ENCODE measurements around the gene ZSWIM8.
"Not testable (repeated sequence)": the region's sequence is repeated elsewhere in the genome, so short reads cannot be mapped to it uniquely, and the experiment has no call there.

ZSWIM8 gene

DNA sequence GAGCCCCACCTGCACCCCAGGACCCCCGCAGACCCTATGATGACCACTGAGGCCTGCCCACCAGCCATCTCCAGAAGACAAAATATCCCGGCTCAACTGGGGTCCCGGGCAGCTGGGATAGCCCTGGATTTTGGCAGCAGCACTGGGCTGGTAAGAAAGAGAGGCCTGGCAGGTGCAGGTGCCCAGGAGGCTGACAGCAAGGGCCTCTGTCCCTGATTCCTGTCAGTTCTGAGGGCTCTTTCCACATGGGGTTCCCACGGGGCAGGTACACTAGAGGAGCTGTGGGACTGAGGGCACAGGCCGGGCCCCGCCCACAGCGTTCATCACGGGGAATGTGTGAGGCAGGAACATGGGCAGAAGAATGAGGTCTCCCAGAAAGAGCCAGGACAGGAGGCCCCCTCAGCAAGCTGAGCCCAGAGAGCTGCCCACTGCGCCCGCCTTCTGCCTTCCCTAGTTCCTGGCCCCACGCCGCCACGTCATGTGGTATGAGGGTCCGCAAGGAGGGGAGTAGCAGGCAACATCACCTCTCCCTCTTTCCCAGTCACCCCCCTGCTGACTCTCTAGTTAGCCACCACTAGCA is 38.8 kb downstream of the ZSWIM8 start:
- H3K4me1 ChIP-seq (ENCODE audit: control insufficient read depth, insufficient read depth, low read length) = no peaks in the 10 kb centered on the region
- no peak overlapping the region for H3K27ac ChIP-seq (ENCODE audit: insufficient read depth, low read depth, low read length, poor library complexity, severe bottlenecking)
- no peak overlapping the region for H3K4me3 ChIP-seq (ENCODE audit: insufficient read depth, low read depth, low read length)
- WGBS, 2 experiments = 94 to 95% methylated on average over 14 of the region's 14 CpGs
- H3K9me3 ChIP-seq (ENCODE audit: control insufficient read depth, low read length) = no peaks in the 10 kb centered on the region
- H3K36me3 ChIP-seq (ENCODE audit: control insufficient read depth, insufficient read depth, low read length) = no peaks in the 10 kb centered on the region
- H3K27me3 ChIP-seq (ENCODE audit: control insufficient read depth, insufficient read depth, low read length, poor library complexity, severe bottlenecking) = no peaks in the 10 kb centered on the region

DNA sequence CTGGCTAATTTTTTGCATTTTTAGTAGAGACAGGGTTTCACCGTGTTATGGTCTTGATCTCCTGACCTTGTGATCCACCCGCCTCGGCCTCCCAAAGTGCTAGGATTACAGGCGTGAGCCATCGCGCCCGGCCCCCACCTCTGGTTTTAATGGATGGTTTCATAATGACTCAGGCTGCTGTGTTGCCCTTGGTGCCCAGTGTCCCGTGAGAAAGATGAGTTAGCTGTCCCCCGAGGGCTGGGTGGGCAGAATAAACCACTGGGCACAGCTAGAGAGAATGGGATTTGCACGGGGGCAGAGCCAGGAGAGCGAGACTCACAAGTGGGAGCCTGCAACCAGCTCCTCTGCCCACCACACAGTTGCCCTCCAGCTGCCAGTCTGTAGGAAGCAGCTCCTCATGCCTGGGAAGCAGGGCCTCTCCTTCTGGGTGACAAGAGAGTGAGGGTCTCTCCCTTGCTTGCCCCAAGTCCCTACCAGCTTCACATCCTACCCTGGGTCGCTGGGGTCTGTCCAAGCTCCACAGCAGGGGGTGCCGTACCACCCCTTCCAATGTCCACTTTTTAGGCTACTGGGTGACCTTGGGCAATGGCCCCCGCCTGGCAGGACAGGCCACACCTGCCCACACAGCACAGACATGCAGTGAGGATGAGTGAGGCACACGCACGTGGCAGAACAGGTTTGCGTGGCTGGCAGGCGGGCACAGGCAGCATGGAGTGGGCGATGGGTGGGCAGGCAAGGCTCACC is 42.1 kb downstream of the ZSWIM8 start:
- Histone ChIP-seq H3K4me3 (ENCODE audit: insufficient read depth, low read depth, low read length) (no peak overlapping the region), H3K27ac (ENCODE audit: insufficient read depth, low read depth, low read length, poor library complexity, severe bottlenecking) (no peak overlapping the region), H3K27me3 (ENCODE audit: control insufficient read depth, insufficient read depth, low read length, poor library complexity, severe bottlenecking) (no peaks in the 10 kb centered on the region), H3K4me1 (ENCODE audit: control insufficient read depth, insufficient read depth, low read length) (no peaks in the 10 kb centered on the region), H3K9me3 (ENCODE audit: control insufficient read depth, low read length) (no peaks in the 10 kb centered on the region), H3K36me3 (ENCODE audit: control insufficient read depth, insufficient read depth, low read length) (no peaks in the 10 kb centered on the region)
- WGBS, 2 experiments = 93 to 94% methylated on average over 19 of the region's 19 CpGs

DNA sequence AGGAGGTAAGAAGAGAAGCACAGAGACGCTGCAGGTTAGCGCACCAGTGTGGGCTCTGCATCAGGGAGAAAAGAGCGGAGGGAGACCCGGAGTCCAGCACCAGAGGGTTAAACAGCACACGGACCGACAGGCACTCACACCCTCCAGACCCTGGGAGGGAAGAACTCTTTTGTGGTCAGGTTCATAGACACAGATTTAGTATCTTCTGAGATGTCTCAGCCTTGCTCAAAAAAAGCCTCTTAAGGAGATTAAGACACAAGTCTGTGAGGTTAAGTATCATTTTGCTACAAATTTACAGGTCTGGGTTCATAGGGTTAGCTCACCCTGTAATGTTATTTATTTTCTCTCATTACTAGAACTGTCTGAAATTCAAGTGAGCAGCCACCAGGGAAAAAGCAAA is 42.8 kb downstream of the ZSWIM8 start:
- Histone ChIP-seq H3K9me3 (ENCODE audit: control insufficient read depth, low read length) (no peaks in the 10 kb centered on the region), H3K27ac (ENCODE audit: insufficient read depth, low read depth, low read length, poor library complexity, severe bottlenecking) (no peak overlapping the region), H3K27me3 (ENCODE audit: control insufficient read depth, insufficient read depth, low read length, poor library complexity, severe bottlenecking) (no peaks in the 10 kb centered on the region), H3K4me3 (ENCODE audit: insufficient read depth, low read depth, low read length) (no peak overlapping the region), H3K4me1 (ENCODE audit: control insufficient read depth, insufficient read depth, low read length) (no peaks in the 10 kb centered on the region), H3K36me3 (ENCODE audit: control insufficient read depth, insufficient read depth, low read length) (no peaks in the 10 kb centered on the region)
- WGBS, 2 experiments = 94 to 97% methylated on average over 6 of the region's 6 CpGs

DNA sequence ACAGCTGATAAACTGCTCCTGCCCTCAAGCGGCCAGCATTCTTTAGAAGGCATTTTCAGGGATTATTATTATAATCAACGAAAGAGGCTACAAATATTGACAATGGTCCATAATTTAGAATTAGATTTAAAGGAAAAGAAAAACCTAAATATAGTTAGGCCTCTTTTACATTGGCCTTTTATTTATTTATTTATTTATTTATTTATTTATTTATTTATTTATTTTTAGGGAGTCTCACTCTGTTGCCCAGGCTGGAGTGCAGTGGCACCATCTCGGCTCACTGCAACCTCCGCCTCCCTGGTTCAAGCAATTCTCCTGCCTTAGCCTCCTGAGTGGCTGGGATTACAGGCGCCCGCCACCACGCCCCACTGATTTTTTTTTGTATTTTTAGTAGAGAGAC is 43.7 kb downstream of the ZSWIM8 start:
- not testable (repeated sequence) for H3K4me1 ChIP-seq (ENCODE audit: control insufficient read depth, insufficient read depth, low read length); H3K36me3 ChIP-seq (ENCODE audit: control insufficient read depth, insufficient read depth, low read length); H3K9me3 ChIP-seq (ENCODE audit: control insufficient read depth, low read length); H3K4me3 ChIP-seq (ENCODE audit: insufficient read depth, low read depth, low read length); H3K27ac ChIP-seq (ENCODE audit: insufficient read depth, low read depth, low read length, poor library complexity, severe bottlenecking); H3K27me3 ChIP-seq (ENCODE audit: control insufficient read depth, insufficient read depth, low read length, poor library complexity, severe bottlenecking)
- 88 to 96% methylated on average over 6 of the region's 7 CpGs for WGBS, 2 experiments

DNA sequence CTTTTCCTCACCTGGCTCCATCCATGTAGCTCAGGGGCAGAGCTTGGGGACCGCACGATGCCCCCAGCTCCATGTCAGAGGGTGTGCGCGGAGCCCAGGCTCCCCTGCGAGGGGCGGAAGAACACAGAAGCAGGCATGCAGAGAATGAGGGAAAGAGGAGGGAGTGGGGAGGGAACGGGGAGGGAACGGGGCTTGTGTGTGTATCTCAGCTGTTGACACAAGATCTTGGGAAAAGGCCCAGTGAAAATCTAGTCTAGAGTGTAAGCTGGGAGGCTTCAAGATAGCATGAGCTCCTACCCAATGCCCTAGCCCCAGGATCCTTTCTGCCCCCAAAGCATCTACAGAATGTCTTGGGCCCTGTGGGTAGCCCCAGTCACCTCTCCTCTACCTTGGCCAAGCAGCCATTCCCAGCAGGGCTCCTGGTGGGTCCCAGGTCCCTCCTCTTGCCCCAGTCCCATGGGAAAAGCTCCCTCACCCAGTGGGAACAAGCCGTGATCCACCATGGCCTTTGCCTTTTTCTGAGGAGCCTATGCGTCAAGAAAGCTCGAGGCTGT is 51.1 kb downstream of the ZSWIM8 start:
- Histone ChIP-seq H3K36me3 (ENCODE audit: control insufficient read depth, insufficient read depth, low read length) (no peaks in the 10 kb centered on the region), H3K27ac (ENCODE audit: insufficient read depth, low read depth, low read length, poor library complexity, severe bottlenecking) (no peak overlapping the region), H3K27me3 (ENCODE audit: control insufficient read depth, insufficient read depth, low read length, poor library complexity, severe bottlenecking) (no peaks in the 10 kb centered on the region), H3K9me3 (ENCODE audit: control insufficient read depth, low read length) (no peaks in the 10 kb centered on the region), H3K4me1 (ENCODE audit: control insufficient read depth, insufficient read depth, low read length) (no peaks in the 10 kb centered on the region), H3K4me3 (ENCODE audit: insufficient read depth, low read depth, low read length) (no peak overlapping the region)
- 90 to 91% methylated on average over 11 of the region's 11 CpGs for WGBS, 2 experiments

DNA sequence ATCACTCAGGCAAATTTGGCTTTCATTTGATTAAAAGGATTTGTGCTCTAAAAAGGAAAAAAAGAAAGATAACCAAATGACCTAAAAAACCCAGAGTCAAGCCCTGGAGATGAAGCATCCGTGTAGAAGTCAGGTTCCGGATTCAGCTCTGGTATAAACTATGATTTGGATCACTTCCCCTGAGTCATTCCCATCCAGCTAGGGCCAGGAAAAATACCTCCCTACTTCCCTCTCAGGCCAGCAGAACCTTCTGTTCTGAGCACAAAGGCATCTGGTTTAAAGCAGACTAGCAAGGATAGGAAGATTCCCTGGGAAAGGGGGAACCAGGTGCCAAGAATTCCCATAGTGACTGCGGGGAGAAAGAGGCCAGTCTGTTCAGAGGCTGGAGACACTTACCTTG is 51.7 kb downstream of the ZSWIM8 start:
- Histone ChIP-seq H3K4me1 (ENCODE audit: control insufficient read depth, insufficient read depth, low read length) (no peaks in the 10 kb centered on the region), H3K36me3 (ENCODE audit: control insufficient read depth, insufficient read depth, low read length) (no peaks in the 10 kb centered on the region), H3K9me3 (ENCODE audit: control insufficient read depth, low read length) (no peaks in the 10 kb centered on the region), H3K4me3 (ENCODE audit: insufficient read depth, low read depth, low read length) (no peak overlapping the region), H3K27ac (ENCODE audit: insufficient read depth, low read depth, low read length, poor library complexity, severe bottlenecking) (no peak overlapping the region), H3K27me3 (ENCODE audit: control insufficient read depth, insufficient read depth, low read length, poor library complexity, severe bottlenecking) (no peaks in the 10 kb centered on the region)
- WGBS, 2 experiments = 93 to 95% methylated on average over 3 of the region's 3 CpGs

DNA sequence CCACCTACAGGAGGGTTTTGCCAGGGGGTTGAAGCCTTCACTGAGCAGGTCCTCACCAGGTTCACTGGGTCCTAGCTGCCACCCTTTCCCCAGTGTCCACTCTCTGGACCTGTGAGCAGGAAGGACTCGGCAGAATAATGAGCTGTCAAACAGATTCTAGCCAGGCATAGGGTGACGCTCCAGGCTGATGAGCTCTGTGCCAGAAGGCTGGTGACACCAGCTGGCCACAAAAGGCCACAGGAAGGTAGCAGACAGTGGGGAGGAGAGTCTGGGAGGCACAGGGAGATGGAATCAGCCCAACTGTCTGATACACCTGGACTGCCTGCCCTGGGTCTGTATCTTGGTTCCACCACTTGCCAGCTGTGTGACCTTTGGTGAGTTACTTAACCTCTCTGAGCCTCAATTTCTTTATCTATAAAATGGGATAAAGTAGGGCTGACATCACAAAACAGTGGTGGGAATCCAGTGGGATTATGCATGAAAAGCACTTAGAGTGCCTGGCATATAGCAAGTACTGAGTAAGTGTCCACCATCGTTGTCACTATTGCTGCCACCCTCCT is 52.7 kb downstream of the ZSWIM8 start:
- WGBS, 2 experiments = 94 to 95% methylated on average over 3 of the region's 3 CpGs

DNA sequence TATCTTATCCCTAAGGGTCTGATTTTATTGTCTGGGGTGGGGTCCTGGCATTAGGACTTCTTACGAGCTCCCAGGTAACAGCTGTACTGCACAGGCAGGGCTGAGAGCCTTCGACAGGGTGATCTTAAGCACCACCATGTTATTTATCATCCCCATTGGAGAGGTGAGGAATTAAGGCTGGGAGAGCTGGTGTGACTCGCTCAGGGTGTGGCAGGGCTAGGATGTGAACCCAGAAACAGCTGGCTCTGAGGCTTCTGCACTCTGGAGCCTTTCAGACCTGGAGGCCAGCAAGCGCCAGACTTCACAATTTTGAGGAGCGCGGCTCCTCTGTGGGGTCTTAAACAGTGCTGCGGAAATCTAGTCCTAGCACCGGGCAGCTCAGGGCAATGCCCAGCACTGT is 53.4 kb downstream of the ZSWIM8 start:
- 95 to 98% methylated on average over 8 of the region's 8 CpGs for WGBS, 2 experiments
- Histone ChIP-seq H3K9me3 (ENCODE audit: control insufficient read depth, low read length) (no peaks in the 10 kb centered on the region), H3K36me3 (ENCODE audit: control insufficient read depth, insufficient read depth, low read length) (no peaks in the 10 kb centered on the region), H3K27me3 (ENCODE audit: control insufficient read depth, insufficient read depth, low read length, poor library complexity, severe bottlenecking) (no peaks in the 10 kb centered on the region), H3K4me1 (ENCODE audit: control insufficient read depth, insufficient read depth, low read length) (no peaks in the 10 kb centered on the region), H3K27ac (ENCODE audit: insufficient read depth, low read depth, low read length, poor library complexity, severe bottlenecking) (no peak overlapping the region), H3K4me3 (ENCODE audit: insufficient read depth, low read depth, low read length) (no peak overlapping the region)

More for the DNA sequence above, 52.7 kb downstream of the ZSWIM8 start:
- no peaks in the 10 kb centered on the region for H3K4me1 ChIP-seq (ENCODE audit: control insufficient read depth, insufficient read depth, low read length)
- H3K4me3 ChIP-seq (ENCODE audit: insufficient read depth, low read depth, low read length) = no peak overlapping the region
- no peak overlapping the region for H3K27ac ChIP-seq (ENCODE audit: insufficient read depth, low read depth, low read length, poor library complexity, severe bottlenecking)
- H3K9me3 ChIP-seq (ENCODE audit: control insufficient read depth, low read length) = no peaks in the 10 kb centered on the region
- H3K27me3 ChIP-seq (ENCODE audit: control insufficient read depth, insufficient read depth, low read length, poor library complexity, severe bottlenecking) = no peaks in the 10 kb centered on the region
- no peaks in the 10 kb centered on the region for H3K36me3 ChIP-seq (ENCODE audit: control insufficient read depth, insufficient read depth, low read length)

DNA sequence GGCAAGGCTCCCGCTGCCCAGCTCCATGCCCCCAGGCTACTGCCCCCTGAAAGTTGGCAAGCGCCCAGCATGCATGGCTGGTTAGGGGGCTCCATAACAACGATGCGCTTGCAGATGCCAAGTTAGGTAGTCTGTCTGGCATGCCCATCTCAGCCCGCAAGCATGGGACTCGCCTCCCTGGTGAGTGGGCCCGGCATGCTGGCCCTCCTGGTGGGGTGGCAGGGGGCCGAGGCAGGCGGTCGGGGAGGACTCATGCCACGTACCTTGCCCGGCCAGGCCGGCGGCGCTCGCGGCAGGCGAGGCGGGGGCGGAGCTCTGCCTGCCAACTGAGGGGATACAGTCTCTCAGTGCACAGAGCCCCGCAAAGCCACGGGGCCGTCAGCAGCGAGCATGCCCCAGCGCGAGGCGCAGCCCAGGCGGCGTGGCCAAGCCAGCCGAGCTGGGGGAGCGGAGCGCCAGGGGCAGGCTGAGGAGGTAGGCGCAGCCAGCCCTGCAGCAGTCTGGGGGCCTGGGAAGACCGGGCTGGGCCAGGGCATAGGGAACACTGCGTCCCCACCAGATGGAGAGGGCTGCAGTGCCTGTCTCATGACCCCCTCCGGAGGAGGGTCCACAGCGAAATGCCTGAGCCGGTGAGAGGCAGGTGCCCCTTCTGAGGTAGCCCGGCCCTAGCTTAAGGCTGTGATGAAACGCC is 54.0 kb downstream of the ZSWIM8 start:
- Histone ChIP-seq H3K27me3 (ENCODE audit: control insufficient read depth, insufficient read depth, low read length, poor library complexity, severe bottlenecking) (no peaks in the 10 kb centered on the region), H3K4me3 (ENCODE audit: insufficient read depth, low read depth, low read length) (no peak overlapping the region), H3K9me3 (ENCODE audit: control insufficient read depth, low read length) (no peaks in the 10 kb centered on the region), H3K4me1 (ENCODE audit: control insufficient read depth, insufficient read depth, low read length) (no peaks in the 10 kb centered on the region), H3K27ac (ENCODE audit: insufficient read depth, low read depth, low read length, poor library complexity, severe bottlenecking) (no peak overlapping the region), H3K36me3 (ENCODE audit: control insufficient read depth, insufficient read depth, low read length) (no peaks in the 10 kb centered on the region)
- WGBS, 2 experiments = 96 to 97% methylated on average over 40 of the region's 40 CpGs

DNA sequence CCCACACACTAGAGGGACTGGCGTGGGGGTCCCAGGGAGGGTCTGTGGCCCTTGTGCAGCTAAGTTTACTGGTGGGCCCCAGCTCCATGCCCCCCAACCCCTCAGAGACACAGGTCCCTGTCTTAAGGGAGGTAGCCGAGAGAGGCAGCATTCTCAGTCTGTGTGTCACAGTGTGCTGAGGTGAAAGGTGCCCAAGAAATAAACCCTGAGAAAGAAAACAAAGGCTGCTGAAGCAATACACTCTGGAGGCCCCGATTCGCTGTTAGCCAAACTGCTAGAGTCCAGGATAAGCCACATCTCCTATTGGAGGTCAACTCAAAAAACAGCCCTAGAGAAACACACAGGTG is 54.6 kb downstream of the ZSWIM8 start:
- Histone ChIP-seq H3K4me3 (ENCODE audit: insufficient read depth, low read depth, low read length) (no peak overlapping the region), H3K9me3 (ENCODE audit: control insufficient read depth, low read length) (no peaks in the 10 kb centered on the region), H3K4me1 (ENCODE audit: control insufficient read depth, insufficient read depth, low read length) (no peaks in the 10 kb centered on the region), H3K27me3 (ENCODE audit: control insufficient read depth, insufficient read depth, low read length, poor library complexity, severe bottlenecking) (no peaks in the 10 kb centered on the region), H3K36me3 (ENCODE audit: control insufficient read depth, insufficient read depth, low read length) (no peaks in the 10 kb centered on the region), H3K27ac (ENCODE audit: insufficient read depth, low read depth, low read length, poor library complexity, severe bottlenecking) (no peak overlapping the region)
- 95% methylated on average over 4 of the region's 4 CpGs for WGBS, 2 experiments

Measured in ectodermal cell (in vitro differentiated cells).